Measurements from ENCODE around the gene EFNA5.

DNA sequence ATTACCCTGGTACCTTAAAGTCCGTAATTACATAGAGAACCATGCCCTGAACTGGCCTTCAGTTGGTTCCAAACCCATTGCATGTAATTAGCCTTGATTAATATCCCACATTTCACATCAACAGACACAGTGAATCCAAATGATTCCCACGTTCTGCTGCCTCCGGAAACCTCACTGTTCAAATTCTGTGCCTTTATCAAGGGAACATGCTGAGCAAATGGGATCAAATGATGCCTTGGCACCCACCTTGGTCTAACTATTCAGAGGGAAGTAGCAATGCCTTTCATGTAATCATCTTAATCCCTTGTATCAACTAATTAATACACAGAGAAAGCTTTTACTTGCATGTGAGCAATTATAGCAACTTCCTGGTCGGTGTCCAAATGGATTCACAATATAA lies 100.6 kb downstream of the EFNA5 start:
- TF ChIP-seq GABPA (IDR thresholded peaks at IDR 0.05 in 1 of 2, conservative IDR thresholded peaks at IDR 0.05 in 1 of 2) (no peak), NR2F2 (IDR thresholded peaks at IDR 0.05) (no peak), CTCF (IDR thresholded peaks at IDR 0.05; ENCODE audit: low read depth, low read length, missing input control) (no peak), RAD21 (IDR thresholded peaks at IDR 0.05) (no peak), EGR1 (IDR thresholded peaks at IDR 0.05; ENCODE audit: low read depth in 2 of 2) (no peak), TAF1 (conservative IDR thresholded peaks at IDR 0.05) (no peak), RXRA (IDR thresholded peaks at IDR 0.05) (no peak), ZBTB33 (IDR thresholded peaks at IDR 0.05) (no peak), YY1 (IDR thresholded peaks at IDR 0.05) (no peak), SP1 (IDR thresholded peaks at IDR 0.05) (no peak), ATF3 (IDR thresholded peaks at IDR 0.05) (no peak), JUND (IDR thresholded peaks at IDR 0.05) (no peak), REST (IDR thresholded peaks at IDR 0.05) (no peak)
- TF ChIP-seq, protein P1, sequence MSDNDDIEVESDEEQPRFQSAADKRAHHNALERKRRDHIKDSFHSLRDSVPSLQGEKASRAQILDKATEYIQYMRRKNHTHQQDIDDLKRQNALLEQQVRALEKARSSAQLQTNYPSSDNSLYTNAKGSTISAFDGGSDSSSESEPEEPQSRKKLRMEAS (IDR thresholded peaks at IDR 0.05), result no peak

Measured in liver (tissue), 3 donors.